ENCODE measurements around the gene EARS2.

The EARS2 gene

GRCh38 chr16:23573817-23574216 is 16.7 kb upstream of the EARS2 start:
- TF ChIP-seq CTCF (IDR thresholded peaks at IDR 0.05; ENCODE audit: low read depth, low read length) (no peak), MAX (IDR thresholded peaks at IDR 0.05; ENCODE audit: low read depth, low read length) (no peak), MYC (IDR thresholded peaks at IDR 0.05; ENCODE audit: low read depth, low read length) (no peak), POLR2A (IDR thresholded peaks at IDR 0.05; ENCODE audit: extremely low read depth, insufficient read length) (no peak)
- H3K4me3 ChIP-seq (ENCODE audit: low read depth, low read length): no peak overlapping the region
- no peak for DNase-seq (ENCODE audit: low read depth)

GRCh38 chr16:23572394-23572793 is 15.2 kb upstream of the EARS2 start:
- no peak overlapping the region for H3K4me3 ChIP-seq (ENCODE audit: low read depth, low read length)
- TF ChIP-seq MYC (IDR thresholded peaks at IDR 0.05; ENCODE audit: low read depth, low read length) (no peak), POLR2A (IDR thresholded peaks at IDR 0.05; ENCODE audit: extremely low read depth, insufficient read length) (no peak), MAX (IDR thresholded peaks at IDR 0.05; ENCODE audit: low read depth, low read length) (no peak), CTCF (IDR thresholded peaks at IDR 0.05; ENCODE audit: low read depth, low read length) (no peak)
- DNase-seq (ENCODE audit: low read depth): no peak

- no peak for TF ChIP-seq MAX (IDR thresholded peaks at IDR 0.05; ENCODE audit: low read depth, low read length)
- no peak for TF ChIP-seq POLR2A (IDR thresholded peaks at IDR 0.05; ENCODE audit: extremely low read depth, insufficient read length)
- TF ChIP-seq CTCF (IDR thresholded peaks at IDR 0.05; ENCODE audit: low read depth, low read length): no peak
- no peak for TF ChIP-seq MYC (IDR thresholded peaks at IDR 0.05; ENCODE audit: low read depth, low read length)
- no peak overlapping the region for H3K4me3 ChIP-seq (ENCODE audit: low read depth, low read length)
- DNase-seq (ENCODE audit: low read depth): no peak
Observed at GRCh38 chr16:23571895-23572294, 14.7 kb upstream of the EARS2 start.

- no peak for DNase-seq (ENCODE audit: low read depth)
- TF ChIP-seq POLR2A (IDR thresholded peaks at IDR 0.05; ENCODE audit: extremely low read depth, insufficient read length): no peak
- no peak for TF ChIP-seq CTCF (IDR thresholded peaks at IDR 0.05; ENCODE audit: low read depth, low read length)
- TF ChIP-seq MYC (IDR thresholded peaks at IDR 0.05; ENCODE audit: low read depth, low read length): no peak
- TF ChIP-seq MAX (IDR thresholded peaks at IDR 0.05; ENCODE audit: low read depth, low read length): no peak
- H3K4me3 ChIP-seq (ENCODE audit: low read depth, low read length): no peak overlapping the region
Observed at GRCh38 chr16:23570992-23571632, 14.0 kb upstream of the EARS2 start.

GRCh38 chr16:23567602-23568001 is 10.5 kb upstream of the EARS2 start:
- no peak for TF ChIP-seq MAX (IDR thresholded peaks at IDR 0.05; ENCODE audit: low read depth, low read length)
- H3K4me3 ChIP-seq (ENCODE audit: low read depth, low read length): no peak overlapping the region
- DNase-seq (ENCODE audit: low read depth): no peak

GRCh38 chr16:23566724-23567123 is 9.6 kb upstream of the EARS2 start:
- H3K4me3 ChIP-seq (ENCODE audit: low read depth, low read length): no peak overlapping the region
- DNase-seq (ENCODE audit: low read depth): no peak
- TF ChIP-seq POLR2A (IDR thresholded peaks at IDR 0.05; ENCODE audit: extremely low read depth, insufficient read length) (no peak), MYC (IDR thresholded peaks at IDR 0.05; ENCODE audit: low read depth, low read length) (no peak), MAX (IDR thresholded peaks at IDR 0.05; ENCODE audit: low read depth, low read length) (no peak), CTCF (IDR thresholded peaks at IDR 0.05; ENCODE audit: low read depth, low read length) (no peak)
